ENCODE results near the gene MRPL38.

Gene MRPL38

DNA sequence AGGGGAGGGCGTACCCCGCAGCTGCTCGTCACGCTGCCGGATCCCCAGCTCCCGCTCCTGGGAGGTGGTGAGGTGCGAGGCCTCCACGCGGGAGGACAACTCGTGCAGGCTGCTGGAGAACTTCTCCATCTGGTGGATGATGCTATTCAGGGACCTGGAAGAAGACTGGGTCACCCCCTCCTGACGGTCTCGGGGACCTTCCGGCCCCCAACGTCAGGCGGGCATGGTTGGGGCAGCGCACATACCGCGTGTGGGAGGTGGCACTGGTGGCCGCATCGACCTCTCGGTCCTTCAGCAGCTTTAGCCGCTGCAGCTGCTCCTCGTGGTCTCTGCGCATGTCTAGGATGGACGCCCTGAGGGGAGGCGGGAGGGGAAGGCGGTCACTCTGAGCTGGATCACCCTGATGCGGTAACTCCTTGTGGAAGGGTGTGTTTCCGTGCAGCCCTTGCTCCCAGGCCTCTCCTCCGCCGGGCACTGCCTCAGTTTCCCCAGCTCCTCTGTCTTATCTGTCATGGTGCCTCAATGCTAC, 13.3 kb upstream of the MRPL38 start:
- no peak for DNase-seq

- no peak for DNase-seq
Measured at GRCh38 chr17:75917141-75917916, 12.6 kb upstream of the MRPL38 start.

- DNase-seq, result no peak
Measured at GRCh38 chr17:75915268-75915667, 10.6 kb upstream of the MRPL38 start.

DNA sequence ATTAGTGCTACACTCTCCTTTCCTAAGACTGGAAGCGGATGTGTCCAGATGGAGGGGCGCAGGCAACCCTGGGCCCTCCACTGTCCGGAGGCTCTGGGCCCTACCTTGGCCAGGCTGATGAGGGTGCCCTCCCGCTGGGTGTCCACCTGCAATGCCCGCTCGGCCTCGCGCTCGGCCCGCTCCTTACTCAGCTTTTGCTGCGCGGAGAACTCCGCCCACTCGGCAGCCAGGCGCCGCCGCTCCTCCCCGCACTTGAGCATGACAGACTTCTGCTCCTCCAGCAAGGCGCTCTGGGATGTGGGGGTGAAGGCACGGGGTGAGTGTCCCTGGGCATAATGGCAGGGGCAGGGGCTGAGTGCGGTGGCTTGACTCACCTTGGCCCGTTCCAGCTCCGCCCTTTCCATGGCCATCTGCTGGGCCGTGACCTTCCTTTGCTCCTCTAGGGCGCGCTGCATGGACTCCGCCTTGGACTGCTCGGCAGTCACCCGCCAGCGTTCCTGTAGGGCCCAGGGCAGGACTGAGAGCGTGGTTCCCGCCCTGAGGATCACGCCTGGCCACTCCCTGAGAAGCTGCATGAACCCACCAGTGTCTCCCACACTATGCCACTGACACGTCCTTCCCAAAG, 10.1 kb upstream of the MRPL38 start:
- DNase-seq, result no peak

DNA sequence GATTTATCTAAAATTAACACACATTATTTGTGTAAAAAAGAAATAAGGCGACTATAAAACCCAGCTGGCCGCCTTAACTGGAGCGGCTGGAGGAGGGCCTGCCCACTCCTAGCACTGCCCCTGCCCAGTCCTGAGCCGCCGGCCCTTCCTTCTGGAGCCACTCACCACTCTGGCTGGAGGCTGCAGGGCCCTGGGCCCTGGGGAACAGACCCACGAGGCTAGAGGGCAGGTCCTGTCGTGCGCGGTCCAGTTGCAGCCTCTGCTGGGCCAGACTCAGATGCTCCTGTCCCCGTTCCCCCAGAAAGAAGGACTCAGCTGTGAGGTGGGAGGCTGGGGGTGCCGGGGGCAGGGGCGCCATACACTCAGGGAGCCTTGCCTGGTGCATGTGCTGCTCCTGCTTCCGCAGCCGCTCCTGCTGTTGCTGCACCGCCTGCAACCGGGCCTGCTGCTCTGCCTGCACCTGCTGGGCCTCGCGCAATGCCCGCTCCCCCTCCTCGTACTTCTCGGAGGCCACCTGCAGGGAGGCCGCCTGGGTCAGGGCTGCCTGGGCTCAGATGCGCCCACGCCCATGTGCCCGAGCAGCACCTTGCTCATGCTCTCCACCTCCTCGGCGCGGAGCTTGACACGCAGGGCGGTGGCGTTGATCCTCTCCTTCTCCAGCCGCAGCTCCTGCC, 9.0 kb upstream of the MRPL38 start:
- no peak for DNase-seq

DNA sequence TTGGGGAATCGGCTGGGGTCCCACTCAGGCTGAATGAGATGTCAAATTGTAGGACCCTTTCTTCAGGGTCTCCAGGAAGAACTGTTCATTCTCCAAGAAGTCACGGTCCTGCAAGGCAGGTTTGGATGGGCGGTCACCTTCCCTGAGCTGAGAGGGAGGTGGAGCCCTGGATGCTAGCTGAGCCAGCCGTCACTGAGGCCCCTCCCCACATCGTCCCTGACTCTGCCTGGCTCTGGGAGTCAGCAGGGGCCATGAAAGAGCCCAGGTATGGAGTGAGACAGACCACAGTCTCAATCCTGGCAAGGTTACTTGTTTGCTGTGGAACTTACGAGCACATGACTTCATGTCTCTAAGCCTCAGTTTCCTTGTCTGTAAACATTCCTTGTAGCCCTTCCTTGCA, 6.0 kb upstream of the MRPL38 start:
- DNase-seq, result no peak

- no peak for DNase-seq
Measured at GRCh38 chr17:75909812-75910274, 5.2 kb upstream of the MRPL38 start.

DNA sequence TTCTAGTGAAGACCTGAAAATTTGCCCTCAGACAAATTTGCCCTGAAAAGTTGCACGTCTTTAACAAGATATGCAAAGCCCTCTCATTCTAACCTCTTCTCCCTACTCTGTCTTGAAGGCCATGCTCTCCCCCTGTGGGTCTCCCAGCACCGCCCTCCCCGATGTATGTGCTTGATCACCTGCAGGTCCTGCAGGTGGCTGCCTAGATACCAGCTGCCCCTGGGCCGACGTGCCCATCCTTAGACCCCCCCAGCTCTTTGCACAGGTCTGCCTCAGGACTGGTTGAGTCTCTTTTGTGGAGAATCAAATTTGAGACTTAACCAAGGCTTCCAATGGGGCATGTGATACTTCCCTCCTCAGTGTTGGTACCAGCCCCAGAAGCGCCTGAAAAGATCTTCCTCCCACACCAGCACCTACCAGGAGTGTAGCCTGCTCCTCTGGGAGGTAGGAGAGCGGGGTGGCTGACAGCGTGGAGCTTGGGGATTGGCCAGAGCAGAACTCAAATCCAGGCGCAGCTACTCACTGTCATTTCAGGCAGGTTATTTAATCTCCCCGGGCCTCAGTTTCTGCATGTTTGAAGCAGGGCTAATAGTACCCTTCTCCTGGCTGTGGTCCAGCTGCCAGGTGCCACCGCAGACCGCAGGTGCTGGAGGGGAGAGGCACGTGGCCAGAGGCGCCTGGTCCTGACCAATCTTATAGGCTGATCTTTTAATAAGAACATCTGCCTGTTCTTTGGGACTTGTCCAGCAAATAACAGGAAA, 4.5 kb upstream of the MRPL38 start:
- no peak for DNase-seq

GRCh38 chr17:75908201-75908600, 3.5 kb upstream of the MRPL38 start:
- no peak for DNase-seq

DNA sequence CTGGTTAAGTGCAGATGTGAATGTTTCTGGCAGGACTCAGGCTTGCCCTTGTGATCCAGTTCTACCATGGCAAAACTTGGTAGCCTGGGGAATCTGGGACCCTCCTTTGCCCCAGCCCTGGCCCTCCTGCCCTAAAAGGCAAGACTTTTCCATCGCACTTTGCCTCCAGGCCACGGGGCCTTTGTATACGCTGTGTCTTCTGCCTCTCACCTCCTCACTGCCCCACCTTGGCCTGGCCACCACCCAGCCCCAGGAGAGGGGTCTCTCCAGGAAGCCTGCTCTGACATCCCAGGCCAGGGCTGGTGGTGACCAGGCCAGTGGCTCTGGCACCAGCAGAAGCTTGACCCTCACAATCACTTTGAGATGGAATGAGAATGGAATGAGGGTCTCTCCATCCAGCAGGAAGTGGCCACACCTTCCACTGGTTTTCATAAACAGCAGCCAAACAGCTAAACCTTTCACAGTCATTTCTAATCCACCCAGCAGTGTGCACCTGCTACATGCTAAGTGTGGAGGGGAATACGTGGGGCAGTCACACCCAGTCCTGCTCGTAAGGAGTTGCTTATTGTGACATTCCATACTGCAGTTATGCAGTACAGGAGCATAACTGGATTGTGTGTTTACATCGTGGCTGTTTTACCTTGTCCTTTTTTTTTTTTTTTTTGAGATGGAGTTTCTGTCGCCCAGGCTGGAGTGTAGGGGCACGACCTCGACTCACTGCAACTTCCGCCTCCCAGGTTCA, 1.6 kb upstream of the MRPL38 start:
- no peak for DNase-seq

DNA sequence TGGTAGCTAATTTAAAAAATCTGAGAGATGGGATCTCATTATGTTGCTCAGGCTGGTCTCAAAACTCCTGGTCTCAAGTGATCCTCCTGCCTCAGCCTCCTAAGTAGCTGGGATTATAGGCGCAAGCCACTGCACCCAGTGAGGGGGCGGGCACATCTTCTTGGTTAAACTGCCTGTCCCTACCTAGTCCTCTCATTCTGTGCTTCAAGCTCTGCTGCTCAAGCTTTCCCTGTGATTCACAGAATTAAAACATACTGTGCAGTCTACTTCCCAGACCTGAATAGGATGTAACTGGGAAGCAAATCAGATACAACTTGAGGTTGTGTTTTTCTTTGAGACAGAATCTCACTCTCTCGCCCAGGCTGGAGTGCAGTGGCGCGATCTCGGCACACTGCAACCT, 2.3 kb downstream of the MRPL38 start:
- no peak for DNase-seq

- no peak for DNase-seq
Measured at GRCh38 chr17:75901727-75902126, 3.0 kb downstream of the MRPL38 start.

DNA sequence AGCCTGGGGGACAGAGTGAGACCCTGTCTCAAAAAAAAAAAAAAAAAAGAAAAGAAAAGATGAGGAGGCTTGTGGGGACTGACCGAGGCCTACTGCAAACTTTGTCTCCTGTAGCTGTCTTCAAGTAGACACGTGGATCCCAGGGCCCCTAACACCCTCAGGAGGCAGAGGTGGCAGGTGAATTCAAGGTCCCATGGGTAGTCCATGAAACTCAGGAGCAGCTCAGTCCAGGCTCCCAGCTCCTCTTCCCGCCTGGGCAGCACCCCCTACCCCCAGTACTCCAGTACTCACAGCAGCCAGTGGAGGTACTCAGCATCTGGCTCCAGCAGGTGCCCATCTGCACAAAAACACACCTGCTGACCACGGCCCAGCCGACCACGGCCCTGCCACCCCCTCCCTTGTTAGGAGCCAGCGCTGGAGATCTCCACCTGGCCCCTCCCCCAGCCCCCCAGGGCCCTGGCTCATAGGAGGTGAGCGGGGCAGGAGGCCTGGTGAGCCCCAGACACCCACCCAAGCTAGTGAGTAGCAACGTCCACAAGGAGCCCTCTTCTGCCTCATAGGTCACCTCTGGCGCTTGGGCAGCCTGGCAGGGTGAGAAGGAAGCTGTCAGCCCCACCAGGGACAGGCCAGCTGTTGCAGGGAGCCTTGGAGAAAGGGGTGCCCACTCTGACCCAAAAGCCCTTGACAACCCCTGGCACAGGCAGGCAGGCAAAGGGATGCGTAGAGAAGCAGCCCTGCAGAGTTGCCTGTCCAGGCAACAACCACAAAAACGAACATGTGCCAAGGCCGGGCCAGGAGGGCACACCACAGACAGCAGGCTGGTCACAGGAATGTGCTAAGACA, 3.8 kb downstream of the MRPL38 start:
- no peak for DNase-seq

DNA sequence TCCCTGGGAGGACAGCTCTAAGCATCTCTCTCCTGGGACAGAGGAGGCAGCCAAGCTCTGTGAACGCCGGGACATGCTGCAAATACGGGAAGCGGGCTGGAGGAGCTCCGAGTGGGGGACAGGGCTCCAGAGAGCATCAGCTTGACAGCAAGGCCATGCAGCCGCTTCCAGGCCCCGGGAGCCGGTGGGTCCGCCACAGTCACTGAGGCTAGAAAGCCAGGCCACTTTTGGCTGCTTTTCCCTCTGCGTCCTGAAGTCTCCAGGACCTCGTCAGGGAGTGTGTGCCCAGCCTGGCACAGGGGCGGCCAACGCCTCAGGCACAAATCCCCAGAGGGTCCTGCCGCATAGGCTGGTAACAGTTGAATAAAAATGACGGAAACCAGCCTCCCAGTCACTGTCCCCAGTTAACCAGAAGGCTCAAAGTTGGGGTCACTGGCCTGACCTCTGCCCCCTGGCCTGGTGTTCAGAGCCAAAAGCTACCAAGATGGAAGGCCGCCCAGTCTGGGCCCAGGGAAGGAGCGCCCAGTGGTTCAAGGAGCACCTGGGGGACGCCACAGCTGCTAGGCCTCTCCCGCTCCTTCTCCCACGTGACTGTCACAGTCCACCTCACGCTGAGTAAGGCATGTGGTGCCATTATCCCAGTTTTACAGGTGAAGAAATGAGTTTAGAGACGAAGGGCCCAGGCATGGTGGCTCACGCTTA, 4.8 kb downstream of the MRPL38 start:
- DNase-seq, result no peak

DNA sequence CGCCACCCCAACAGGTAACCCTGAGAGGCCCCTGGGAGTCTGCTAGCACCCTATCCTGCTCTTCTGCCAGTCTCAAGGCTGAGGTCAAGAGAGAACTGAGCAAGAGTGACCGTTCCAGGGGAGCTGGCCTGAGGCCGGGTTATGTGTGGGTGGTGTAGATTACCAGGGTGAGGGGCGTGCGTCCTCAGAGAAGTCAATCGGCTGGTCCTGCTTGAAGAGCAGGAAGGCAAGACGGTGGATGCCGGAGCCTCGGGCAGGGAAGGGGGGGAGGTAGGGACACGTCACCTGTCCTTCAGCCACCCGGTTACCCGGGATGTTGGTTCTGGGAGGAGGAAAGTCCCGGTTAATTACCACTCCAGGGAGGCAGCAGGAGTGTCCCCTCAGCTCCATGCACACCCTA, 5.3 kb downstream of the MRPL38 start:
- no peak for DNase-seq

GRCh38 chr17:75898791-75899190, 5.9 kb downstream of the MRPL38 start:
- DNase-seq, result no peak

DNA sequence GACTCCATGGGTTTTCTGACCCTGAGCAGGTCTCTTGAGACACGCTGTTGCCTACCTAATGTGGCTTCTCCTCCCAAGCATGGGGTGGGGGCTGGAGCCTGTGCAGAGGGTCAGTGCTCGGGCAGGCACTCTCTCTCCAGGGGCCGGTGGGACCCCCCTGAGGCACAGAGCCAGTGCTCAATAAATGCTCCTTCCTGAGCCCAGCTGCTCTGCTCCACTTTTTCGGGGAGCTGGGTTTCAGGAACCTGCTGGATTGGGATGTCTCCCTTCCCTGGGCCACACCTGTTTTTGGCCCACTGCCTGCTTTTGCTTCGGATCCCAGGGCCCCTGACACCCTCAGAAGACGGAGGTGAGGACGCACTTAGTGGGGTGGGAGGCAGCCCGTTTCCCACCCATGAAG, 6.6 kb downstream of the MRPL38 start:
- no peak for DNase-seq

DNA sequence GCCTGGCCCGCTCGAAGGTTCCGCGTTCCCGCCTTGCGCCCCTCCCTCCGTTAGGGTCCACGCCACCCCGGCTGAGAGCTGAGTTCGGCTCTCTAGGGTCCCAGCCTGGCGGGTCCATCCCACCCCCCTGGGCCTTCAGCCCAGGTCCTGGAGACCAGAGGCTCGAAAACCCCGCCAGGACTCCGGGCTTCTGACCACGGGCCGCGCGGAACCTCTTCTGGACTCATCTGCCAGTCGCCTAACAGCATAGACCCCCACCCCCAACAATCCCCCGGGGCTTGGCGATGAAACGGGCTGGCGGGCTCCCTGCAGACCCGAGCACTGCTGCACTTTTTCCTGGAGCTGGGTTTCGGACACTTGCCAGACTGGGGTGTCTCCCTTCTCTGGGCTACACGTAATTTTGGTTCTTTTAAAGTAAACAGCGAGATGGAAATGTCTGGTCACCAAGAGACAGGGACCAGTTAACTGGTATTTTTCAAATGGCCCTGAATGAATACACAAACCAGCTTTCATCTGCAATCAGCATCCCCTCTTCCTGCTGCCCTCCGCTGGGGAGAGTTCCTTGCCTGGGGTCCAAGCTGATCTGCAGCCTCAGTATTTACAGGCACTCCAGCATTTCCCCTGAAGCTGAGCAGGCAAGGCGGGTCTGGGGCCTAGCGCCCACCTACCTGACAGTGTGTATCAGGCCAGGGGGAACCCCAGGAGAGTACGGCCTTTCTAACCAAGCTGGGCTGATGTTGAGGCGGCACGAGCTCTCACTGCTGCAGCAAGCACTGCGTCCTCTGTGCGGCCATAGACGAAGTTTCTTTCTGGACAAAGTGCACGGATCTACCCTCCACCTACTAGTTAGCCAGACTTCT, 7.3 kb downstream of the MRPL38 start:
- no peak for DNase-seq

- peak; percentile 81 for DNase-seq
Measured at GRCh38 chr17:75896415-75897159, 8.1 kb downstream of the MRPL38 start, which contains the start of gene TRIM65. Gene TRIM65, minus strand, starts transcription at chr17:75896951. Its CDS starts 14 bp downstream, at chr17:75896937.

All from activated naive CD4-positive, alpha-beta T cell treated with Interleukin-2 at 50 U/mL for 16 hours (primary cell).